Hematopoietic multipotent progenitor cell treated with erythropoietin and hydrocortisone succinate and interleukin-3 and kit ligand, for 15 days (in vitro differentiated cells): ENCODE data around the gene PLEKHA7.
"Not testable (repeated sequence)": the region's sequence is repeated elsewhere in the genome, so short reads cannot be mapped to it uniquely, and the experiment has no call there.

ENCODE experiments used
- DNase-seq: peaks from one replicate; pipeline ENCODE4 v3.0.0-alpha.2; 2015; ENCODE audit warnings: low spot score

Gene PLEKHA7

GRCh38 chr11:16938061-16938460 lies 76.2 kb downstream of the PLEKHA7 start:
- DNase-seq, result no peak

GRCh38 chr11:16936643-16937042 lies 77.6 kb downstream of the PLEKHA7 start:
- no peak for DNase-seq

GRCh38 chr11:16935518-16936302 lies 78.5 kb downstream of the PLEKHA7 start:
- no peak for DNase-seq

- no peak for DNase-seq
Measured at GRCh38 chr11:16933756-16934603, 80.2 kb downstream of the PLEKHA7 start.

- no peak for DNase-seq
Measured at GRCh38 chr11:16933291-16933690, 80.9 kb downstream of the PLEKHA7 start.

GRCh38 chr11:16928044-16928443 lies 86.2 kb downstream of the PLEKHA7 start:
- no peak for DNase-seq

GRCh38 chr11:16926883-16927626 lies 87.2 kb downstream of the PLEKHA7 start:
- no peak for DNase-seq

- no peak for DNase-seq
Measured at GRCh38 chr11:16925561-16926065, 88.6 kb downstream of the PLEKHA7 start.

GRCh38 chr11:16924826-16925560 lies 89.2 kb downstream of the PLEKHA7 start:
- DNase-seq, result no peak

GRCh38 chr11:16924462-16924825 lies 89.8 kb downstream of the PLEKHA7 start:
- DNase-seq, result no peak

- DNase-seq, result no peak
Measured at GRCh38 chr11:16923987-16924386, 90.2 kb downstream of the PLEKHA7 start.

- no peak for DNase-seq
Measured at GRCh38 chr11:16921668-16922067, 92.5 kb downstream of the PLEKHA7 start.

- DNase-seq, result no peak
Measured at GRCh38 chr11:16921019-16921418, 93.2 kb downstream of the PLEKHA7 start.

GRCh38 chr11:16920559-16920958 lies 93.7 kb downstream of the PLEKHA7 start:
- DNase-seq, result no peak

- not testable (repeated sequence) for DNase-seq
Measured at GRCh38 chr11:16918543-16919182, 95.6 kb downstream of the PLEKHA7 start.

- no peak for DNase-seq
Measured at GRCh38 chr11:16917941-16918340, 96.3 kb downstream of the PLEKHA7 start.

- no peak for DNase-seq
Measured at GRCh38 chr11:16912692-16913111, 101.5 kb downstream of the PLEKHA7 start.

- no peak for DNase-seq
Measured at GRCh38 chr11:16911658-16912057, 102.6 kb downstream of the PLEKHA7 start.

- DNase-seq, result no peak
Measured at GRCh38 chr11:16911186-16911585, 103.0 kb downstream of the PLEKHA7 start.

GRCh38 chr11:16909359-16910035 lies 104.7 kb downstream of the PLEKHA7 start:
- no peak for DNase-seq

- no peak for DNase-seq
Measured at GRCh38 chr11:16905375-16905774, 108.8 kb downstream of the PLEKHA7 start.
